Epithelial cell of proximal tubule (primary cell): Measurements from ENCODE around the gene SLC35B2. TPM values are rescaled to one million over a fixed set of nuclear protein-coding genes. Genes with fewer than 3 reads are reported as not detected.

ENCODE experiments used
- DNase-seq: peaks from one replicate; pipeline ENCODE4 v3.0.0-alpha.2; 2011; ENCODE audit warnings: low read depth
- H3K4me3 ChIP-seq: 2 replicates; pipeline ENCODE4 v1.5.1; 2011; ENCODE audit warnings: low read depth, mild to moderate bottlenecking, low read length
- CTCF ChIP-seq: conservative IDR thresholded peaks from 2 replicates; pipeline ENCODE4 v1.5.1; 2012; ENCODE audit warnings: low read depth, mild to moderate bottlenecking, low read length
- total RNA-seq: library from RNA; depleted of rRNA; stranded (reverse); fragments of >200 nt; gene quantifications from 2 replicates; pipeline ENCODE4 v1.2.3, GENCODE V29; 2015

SLC35B2 gene
- total RNA-seq = 70.9 and 76.8 TPM in 2 replicates

DNA sequence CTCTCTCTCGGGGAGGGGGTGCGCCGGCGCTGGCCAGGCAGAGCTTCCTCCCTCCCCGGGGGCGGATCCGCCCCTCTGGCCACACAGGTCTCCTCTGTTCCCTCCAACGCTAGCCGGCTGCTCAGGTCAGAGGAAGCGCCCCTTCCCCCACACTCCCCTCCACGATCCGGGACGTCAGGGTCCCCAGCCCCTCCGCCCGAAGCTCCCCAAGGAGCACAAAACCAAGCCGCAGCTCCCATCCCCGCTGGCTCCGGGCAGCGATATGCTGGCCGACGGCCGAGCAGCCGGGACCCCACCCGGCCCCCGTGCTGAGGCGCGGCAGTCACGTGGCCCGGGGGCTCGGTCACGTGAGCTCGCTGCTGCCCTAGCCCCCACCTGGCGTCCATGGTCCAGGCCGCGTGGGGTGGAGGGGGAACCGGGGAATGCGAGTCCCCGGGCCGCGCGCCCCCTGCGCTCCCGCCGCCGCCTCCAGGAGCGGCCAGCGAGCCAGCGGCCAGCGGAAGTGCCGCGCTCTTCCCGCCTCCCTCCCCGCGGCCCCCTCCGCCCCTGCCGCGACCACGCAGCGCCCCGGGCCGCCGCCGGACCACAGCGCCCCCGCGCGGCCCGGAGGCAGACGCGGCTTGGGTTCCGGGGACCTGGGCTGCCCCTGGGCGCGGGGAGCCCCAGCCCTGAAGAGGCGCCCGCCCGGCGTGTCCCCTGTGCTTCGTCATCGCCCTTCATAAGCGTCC is at the start of gene SLC35B2:
Gene SLC35B2, minus strand, starts transcription at position 504 of the 728 bp plus-strand sequence. Its CDS starts 118 bp downstream, at position 386.
- peak within 1 kb of the TSS; percentile 87 for H3K4me3 ChIP-seq
- DNase-seq = no peak
- peak; percentile 47 for TF ChIP-seq CTCF

- DNase-seq = no peak
- no peak for TF ChIP-seq CTCF
- no peak overlapping the region for H3K4me3 ChIP-seq
Measured at GRCh38 chr6:44306710-44307109, 49.4 kb upstream of the SLC35B2 start.

- DNase-seq = no peak
- no peak overlapping the region for H3K4me3 ChIP-seq
- TF ChIP-seq CTCF = no peak
Measured at GRCh38 chr6:44305200-44305725, 47.9 kb upstream of the SLC35B2 start.

DNA sequence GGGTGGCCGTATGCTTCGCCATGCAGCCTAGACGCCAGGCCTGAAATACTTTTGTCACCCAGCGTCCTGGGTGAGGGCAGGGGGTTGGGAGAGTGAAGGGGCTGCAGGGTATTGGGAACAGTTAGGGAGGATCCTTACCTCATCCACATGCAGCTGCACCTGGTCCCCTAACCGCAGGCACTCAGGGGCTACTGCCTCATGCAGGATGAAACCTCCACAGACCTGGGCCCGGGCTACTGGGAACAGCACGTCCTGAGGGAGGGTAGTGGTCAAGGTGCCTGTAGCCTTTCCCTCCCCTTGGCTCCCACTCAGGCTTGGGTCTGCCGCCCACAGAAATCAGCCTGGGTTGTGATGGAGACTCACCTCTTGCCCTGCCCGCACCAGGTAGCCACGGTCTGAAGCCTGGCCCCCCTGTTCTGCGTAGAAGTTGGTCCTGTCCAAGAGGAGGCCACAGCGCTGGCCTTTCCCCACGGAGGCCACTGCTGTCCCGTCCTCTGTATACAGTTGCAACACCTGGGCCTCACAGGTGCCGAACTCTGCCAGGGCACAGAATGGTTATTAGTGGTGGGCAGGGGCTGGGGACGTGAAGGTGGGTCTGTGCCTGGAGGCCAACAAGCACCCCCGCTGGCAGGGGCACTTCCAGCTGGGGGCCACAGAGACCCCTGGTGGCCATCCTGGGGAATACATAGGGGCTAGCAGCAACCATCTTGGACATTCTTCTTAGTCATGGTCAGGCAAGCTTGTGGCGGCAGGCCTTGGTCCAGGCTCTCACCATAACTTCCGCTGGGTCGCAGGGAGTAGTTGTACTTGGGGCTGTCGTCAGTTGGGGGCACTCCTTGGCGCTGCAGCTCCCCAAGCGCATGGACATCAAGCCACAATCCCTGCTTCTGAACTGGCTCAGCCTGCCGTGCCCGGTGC is 47.2 kb upstream of the SLC35B2 start:
- DNase-seq = no peak
- peak; percentile 78 for TF ChIP-seq CTCF
- no peak overlapping the region for H3K4me3 ChIP-seq

GRCh38 chr6:44303842-44304241 is 46.5 kb upstream of the SLC35B2 start:
- no peak overlapping the region for H3K4me3 ChIP-seq
- no peak for DNase-seq
- TF ChIP-seq CTCF = no peak

DNA sequence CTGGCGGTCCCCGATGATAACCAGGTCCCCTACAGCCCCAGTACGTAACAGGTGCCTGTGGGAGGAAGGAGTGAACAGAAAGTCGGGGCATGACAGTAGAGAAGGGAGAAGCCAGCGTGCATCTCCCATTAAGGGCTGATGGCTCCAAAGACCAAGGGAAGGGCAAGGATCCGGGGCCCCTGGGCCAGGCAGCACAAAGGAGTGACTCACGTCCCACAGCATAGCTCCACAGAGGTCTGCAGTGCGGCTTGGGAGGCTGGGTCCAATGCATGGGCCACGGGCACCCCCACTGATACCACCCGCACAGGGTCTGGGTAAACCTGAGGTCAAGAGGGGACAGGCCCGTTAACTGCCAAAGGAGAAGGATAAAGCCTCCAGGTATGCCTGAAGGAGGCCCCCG is 45.5 kb upstream of the SLC35B2 start:
- H3K4me3 ChIP-seq = no peak overlapping the region
- DNase-seq = no peak
- no peak for TF ChIP-seq CTCF
